ENCODE measurements around the gene FTL. TPM values are rescaled to one million over a fixed set of nuclear protein-coding genes. Genes with fewer than 3 reads are reported as not detected.

The FTL gene
- total RNA-seq, 1 experiment from 2014 or later = 1,459 TPM

DNA sequence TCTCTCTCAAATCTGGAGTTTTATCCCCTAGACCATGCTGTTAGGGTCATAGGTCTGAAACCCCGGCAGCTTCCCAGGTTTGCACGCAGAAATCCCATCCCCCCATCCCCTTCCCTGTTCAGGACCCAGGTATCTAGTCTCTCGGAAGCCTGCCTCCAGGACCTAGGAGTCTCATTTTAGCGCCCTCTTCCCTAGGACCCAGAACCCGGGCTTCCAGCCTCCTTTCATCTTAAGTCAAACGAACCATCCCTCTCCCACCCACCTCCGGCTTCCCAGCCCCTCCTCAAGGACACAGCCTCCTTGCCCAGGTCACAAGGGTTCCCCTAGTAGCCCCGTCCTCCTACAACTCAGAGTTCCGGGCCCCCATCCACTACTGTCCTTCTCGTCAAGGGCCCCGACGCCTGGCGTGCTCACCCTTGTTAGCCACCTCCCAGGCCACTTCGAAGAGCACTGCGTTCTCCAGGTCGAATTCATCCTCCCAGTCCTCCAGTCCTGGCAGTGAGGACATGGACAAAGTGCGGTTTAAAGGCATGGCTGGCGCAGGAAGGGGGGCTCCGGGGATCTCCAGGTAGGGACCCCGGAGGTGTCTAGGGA is 27.6 kb downstream of the FTL start:
- no peak for DNase-seq

GRCh38 chr19:48993175-48994034 is 28.3 kb downstream of the FTL start, which contains the start of the genes GYS1 and RUVBL2:
GYS1 (minus strand) TSS chr19:48993309; CDS start chr19:48993112, 197 bp downstream.
RUVBL2 (plus strand) TSS chr19:48993887; CDS start chr19:48993912, 25 bp downstream.
- no TSS peak for BruUV-seq (replicated peaks)
- H3K27ac Mint-ChIP-seq (ENCODE audit: unreplicated experiment) = peak within 1 kb of the TSS; percentile 94
- intact Hi-C loops (cut with micrococcal nuclease; ENCODE audit: unreplicated experiment) = loop anchor here (10.0 kb wide), 1 partner anchor 231 kb away; no protein-coding TSS in a partner anchor
- H3K4me1 Mint-ChIP-seq (ENCODE audit: low read depth, unreplicated experiment) = peaks cover 44% of the 10 kb centered on the region
- CTCF ChIA-PET = interaction anchor here (0.5 to 2.3 kb wide), 32 partner anchors 10 to 876 kb away, joined by 3 to 16 read pairs (median 4); partner anchors contain the start of genes BAX, CA11, CGB7 and FUT2
- DNase-seq = peak; percentile 100
- no peaks in the 10 kb centered on the region for H3K27me3 Mint-ChIP-seq (ENCODE audit: unreplicated experiment)
- TF ChIP-seq CTCF (IDR thresholded peaks at IDR 0.05; ENCODE audit: unreplicated experiment) = peak; percentile 98
- no peaks in the 10 kb centered on the region for H3K9me3 Mint-ChIP-seq (ENCODE audit: low read depth, unreplicated experiment)
- H3K36me3 Mint-ChIP-seq (ENCODE audit: insufficient read depth, unreplicated experiment) = peaks cover 61% of the 10 kb centered on the region
- peak within 1 kb of the TSS; percentile 92 for H3K4me3 Mint-ChIP-seq (ENCODE audit: low read depth, unreplicated experiment)

More for the DNA sequence above, 27.6 kb downstream of the FTL start:
- H3K4me3 Mint-ChIP-seq (ENCODE audit: low read depth, unreplicated experiment) = peak overlapping the region; percentile 92
- no peaks in the 10 kb centered on the region for H3K27me3 Mint-ChIP-seq (ENCODE audit: unreplicated experiment)
- no peak for TF ChIP-seq CTCF (IDR thresholded peaks at IDR 0.05; ENCODE audit: unreplicated experiment)
- peaks cover 39% of the 10 kb centered on the region for H3K4me1 Mint-ChIP-seq (ENCODE audit: low read depth, unreplicated experiment)
- CTCF ChIA-PET = interaction anchor here (0.5 to 2.3 kb wide), 19 partner anchors 11 to 742 kb away, joined by 3 to 16 read pairs (median 6); partner anchors contain the start of genes BAX, CA11, LIN7B and NTF4
- intact Hi-C loops (cut with micrococcal nuclease; ENCODE audit: unreplicated experiment) = loop anchor here (10.0 kb wide), 1 partner anchor 232 kb away; no protein-coding TSS in a partner anchor
- no peaks in the 10 kb centered on the region for H3K9me3 Mint-ChIP-seq (ENCODE audit: low read depth, unreplicated experiment)
- BruUV-seq (replicated peaks) = TSS peak; percentile 58
- peak overlapping the region; percentile 94 for H3K27ac Mint-ChIP-seq (ENCODE audit: unreplicated experiment)
- peaks cover 60% of the 10 kb centered on the region for H3K36me3 Mint-ChIP-seq (ENCODE audit: insufficient read depth, unreplicated experiment)

DNA sequence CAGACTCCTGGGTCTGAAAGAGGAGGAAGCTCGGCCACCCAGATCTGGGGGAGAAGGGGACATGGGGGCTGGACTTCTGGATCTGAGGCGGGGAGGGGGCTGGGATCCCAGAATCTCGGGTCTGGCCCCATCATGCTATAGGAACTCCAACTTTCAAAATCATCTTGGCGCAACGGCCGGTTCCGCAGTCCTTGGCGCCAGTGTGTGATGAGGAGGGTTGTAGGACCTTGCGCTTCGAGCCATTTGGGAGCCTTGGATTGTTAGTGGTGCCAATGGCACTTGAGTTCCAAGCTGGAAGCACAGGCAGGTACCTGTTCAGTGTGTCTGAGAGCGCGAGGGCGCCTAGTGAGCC is 28.9 kb downstream of the FTL start:
- Mint-ChIP-seq H3K27me3 (ENCODE audit: unreplicated experiment) (no peaks in the 10 kb centered on the region), H3K9me3 (ENCODE audit: low read depth, unreplicated experiment) (no peaks in the 10 kb centered on the region), H3K4me3 (ENCODE audit: low read depth, unreplicated experiment) (peak overlapping the region; percentile 92), H3K36me3 (ENCODE audit: insufficient read depth, unreplicated experiment) (peaks cover 66% of the 10 kb centered on the region), H3K27ac (ENCODE audit: unreplicated experiment) (peak overlapping the region; percentile 94), H3K4me1 (ENCODE audit: low read depth, unreplicated experiment) (peaks cover 44% of the 10 kb centered on the region)
- TF ChIP-seq CTCF (IDR thresholded peaks at IDR 0.05; ENCODE audit: unreplicated experiment) = no peak
- no peak for DNase-seq
- CTCF ChIA-PET = interaction anchor here (0.5 to 2.3 kb wide), 23 partner anchors 11 to 678 kb away, joined by 3 to 16 read pairs (median 6); partner anchors contain the start of genes CGB7, FUT2, LIN7B and NTF4
- no TSS peak for BruUV-seq (replicated peaks)
- intact Hi-C loops (cut with micrococcal nuclease; ENCODE audit: unreplicated experiment) = loop anchor here (10.0 kb wide), 1 partner anchor 231 kb away; no protein-coding TSS in a partner anchor

DNA sequence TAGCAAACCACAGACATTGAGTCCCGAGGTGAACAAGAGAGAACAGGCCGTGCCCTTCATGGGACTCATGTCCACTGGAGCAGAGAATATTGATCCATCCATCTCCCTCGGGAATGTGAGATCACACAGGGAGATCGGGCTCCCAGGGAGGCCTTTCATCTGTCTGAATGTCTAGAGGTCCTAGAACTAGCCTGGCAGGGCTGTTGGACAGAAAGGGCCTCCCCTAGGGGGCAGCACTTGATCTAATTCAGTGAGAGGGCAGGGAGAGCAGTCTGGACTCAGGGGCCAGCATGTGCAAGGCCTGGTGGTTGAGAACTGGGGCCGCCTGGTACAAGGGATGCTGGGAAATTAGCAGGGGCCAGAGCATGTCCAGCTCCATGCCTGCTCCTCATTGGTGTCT is 32.9 kb downstream of the FTL start:
- peaks cover 29% of the 10 kb centered on the region for H3K4me1 Mint-ChIP-seq (ENCODE audit: low read depth, unreplicated experiment)
- H3K36me3 Mint-ChIP-seq (ENCODE audit: insufficient read depth, unreplicated experiment) = peaks cover 71% of the 10 kb centered on the region
- no peak overlapping the region for H3K4me3 Mint-ChIP-seq (ENCODE audit: low read depth, unreplicated experiment)
- no peaks in the 10 kb centered on the region for H3K27me3 Mint-ChIP-seq (ENCODE audit: unreplicated experiment)
- intact Hi-C loops (cut with micrococcal nuclease; ENCODE audit: unreplicated experiment) = loop anchor here (10.0 kb wide), 1 partner anchor 227 kb away; no protein-coding TSS in a partner anchor
- DNase-seq = peak; percentile 84
- BruUV-seq (replicated peaks) = no TSS peak
- CTCF ChIA-PET = interaction anchor here (0.6 to 1.4 kb wide), 4 partner anchors 20 to 104 kb away, joined by 3 to 9 read pairs (median 4); no protein-coding TSS in a partner anchor
- no peaks in the 10 kb centered on the region for H3K9me3 Mint-ChIP-seq (ENCODE audit: low read depth, unreplicated experiment)
- no peak overlapping the region for H3K27ac Mint-ChIP-seq (ENCODE audit: unreplicated experiment)
- TF ChIP-seq CTCF (IDR thresholded peaks at IDR 0.05; ENCODE audit: unreplicated experiment) = peak; percentile 68
